Measurements from ENCODE around the gene RBPJ.

RBPJ gene

DNA sequence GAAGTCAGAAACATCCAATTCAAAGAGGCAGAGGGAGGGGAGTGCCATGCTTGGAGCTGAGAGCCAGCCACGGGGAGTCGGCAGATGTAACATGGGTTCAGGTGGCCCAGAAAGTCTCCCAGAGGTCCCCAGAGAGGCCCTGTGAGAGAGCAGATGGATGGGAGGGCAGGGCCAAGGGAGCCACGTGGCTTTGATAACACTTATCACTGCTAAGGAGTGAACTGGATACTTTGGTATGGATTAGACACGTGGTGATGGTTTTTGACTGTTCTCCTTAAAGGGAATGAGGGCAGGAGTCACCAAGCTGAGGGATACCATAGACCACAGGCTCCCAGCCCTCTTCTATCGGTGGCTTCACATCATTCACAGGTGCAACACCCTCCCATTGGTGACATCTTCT lies 155.7 kb downstream of the RBPJ start:
- Histone ChIP-seq H3K36me3 (ENCODE audit: insufficient read depth, low read length) (no peaks in the 10 kb centered on the region), H3F3A (ENCODE audit: insufficient read depth, low read length) (no peaks in the 10 kb centered on the region), H3K27me3 (ENCODE audit: insufficient read depth, low read length) (no peaks in the 10 kb centered on the region), H3K9me3 (ENCODE audit: low read length) (no peaks in the 10 kb centered on the region), H3K4me3 (ENCODE audit: low read depth, low read length, poor library complexity, severe bottlenecking) (no peak overlapping the region), H3K79me2 (ENCODE audit: insufficient read depth, low read length) (no peaks in the 10 kb centered on the region), H3K4me2 (ENCODE audit: low read length) (no peak overlapping the region), H3K9me2 (ENCODE audit: low read depth, low read length) (no peaks in the 10 kb centered on the region), H3K9ac (ENCODE audit: low read length) (no peak overlapping the region), H4K20me1 (ENCODE audit: insufficient read depth, low read length) (no peaks in the 10 kb centered on the region), H3K27ac (ENCODE audit: low read depth, low read length, poor library complexity, severe bottlenecking) (no peak overlapping the region), H2AFZ (ENCODE audit: low read length) (no peak overlapping the region), H3K4me1 (ENCODE audit: insufficient read depth, low read length, severe bottlenecking) (no peaks in the 10 kb centered on the region)
- TF ChIP-seq, protein P1, sequence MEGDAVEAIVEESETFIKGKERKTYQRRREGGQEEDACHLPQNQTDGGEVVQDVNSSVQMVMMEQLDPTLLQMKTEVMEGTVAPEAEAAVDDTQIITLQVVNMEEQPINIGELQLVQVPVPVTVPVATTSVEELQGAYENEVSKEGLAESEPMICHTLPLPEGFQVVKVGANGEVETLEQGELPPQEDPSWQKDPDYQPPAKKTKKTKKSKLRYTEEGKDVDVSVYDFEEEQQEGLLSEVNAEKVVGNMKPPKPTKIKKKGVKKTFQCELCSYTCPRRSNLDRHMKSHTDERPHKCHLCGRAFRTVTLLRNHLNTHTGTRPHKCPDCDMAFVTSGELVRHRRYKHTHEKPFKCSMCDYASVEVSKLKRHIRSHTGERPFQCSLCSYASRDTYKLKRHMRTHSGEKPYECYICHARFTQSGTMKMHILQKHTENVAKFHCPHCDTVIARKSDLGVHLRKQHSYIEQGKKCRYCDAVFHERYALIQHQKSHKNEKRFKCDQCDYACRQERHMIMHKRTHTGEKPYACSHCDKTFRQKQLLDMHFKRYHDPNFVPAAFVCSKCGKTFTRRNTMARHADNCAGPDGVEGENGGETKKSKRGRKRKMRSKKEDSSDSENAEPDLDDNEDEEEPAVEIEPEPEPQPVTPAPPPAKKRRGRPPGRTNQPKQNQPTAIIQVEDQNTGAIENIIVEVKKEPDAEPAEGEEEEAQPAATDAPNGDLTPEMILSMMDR (IDR thresholded peaks at IDR 0.05; ENCODE audit: low read length): no peak
- TF ChIP-seq EZH2 (IDR thresholded peaks at IDR 0.05; ENCODE audit: borderline replicate concordance, low read length): no peak

DNA sequence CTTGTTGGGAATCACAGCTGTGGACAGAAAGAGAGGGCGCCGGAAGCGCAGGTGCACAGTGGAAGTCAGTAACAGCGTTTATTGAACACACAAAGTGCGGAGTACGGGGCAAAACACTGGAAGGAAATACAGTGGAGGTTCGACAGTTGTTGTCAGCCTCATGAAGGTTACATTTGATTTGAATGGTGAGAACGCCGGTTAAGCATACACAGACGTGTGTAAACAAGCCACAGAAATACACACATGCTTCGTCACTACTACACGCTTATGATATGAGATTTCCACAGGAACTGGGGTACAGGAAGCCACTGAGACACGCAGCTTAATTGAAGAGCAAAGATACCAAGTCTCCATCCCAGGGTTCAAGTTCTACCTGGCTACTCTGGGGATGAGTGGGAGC lies 157.5 kb downstream of the RBPJ start:
- H3K9me3 ChIP-seq (ENCODE audit: low read length): no peaks in the 10 kb centered on the region
- H3K9me2 ChIP-seq (ENCODE audit: low read depth, low read length): no peaks in the 10 kb centered on the region
- no peaks in the 10 kb centered on the region for H3F3A ChIP-seq (ENCODE audit: insufficient read depth, low read length)
- no peak overlapping the region for H3K4me3 ChIP-seq (ENCODE audit: low read depth, low read length, poor library complexity, severe bottlenecking)
- H3K27me3 ChIP-seq (ENCODE audit: insufficient read depth, low read length): no peaks in the 10 kb centered on the region
- H3K4me1 ChIP-seq (ENCODE audit: insufficient read depth, low read length, severe bottlenecking): no peaks in the 10 kb centered on the region
- TF ChIP-seq, protein P1 (IDR thresholded peaks at IDR 0.05; ENCODE audit: low read length): no peak
- TF ChIP-seq EZH2 (IDR thresholded peaks at IDR 0.05; ENCODE audit: borderline replicate concordance, low read length): no peak
- no peaks in the 10 kb centered on the region for H3K79me2 ChIP-seq (ENCODE audit: insufficient read depth, low read length)
- H3K27ac ChIP-seq (ENCODE audit: low read depth, low read length, poor library complexity, severe bottlenecking): no peak overlapping the region
- H2AFZ ChIP-seq (ENCODE audit: low read length): no peak overlapping the region
- H3K4me2 ChIP-seq (ENCODE audit: low read length): no peak overlapping the region
- no peaks in the 10 kb centered on the region for H3K36me3 ChIP-seq (ENCODE audit: insufficient read depth, low read length)
- H4K20me1 ChIP-seq (ENCODE audit: insufficient read depth, low read length): no peaks in the 10 kb centered on the region
- no peak overlapping the region for H3K9ac ChIP-seq (ENCODE audit: low read length)

DNA sequence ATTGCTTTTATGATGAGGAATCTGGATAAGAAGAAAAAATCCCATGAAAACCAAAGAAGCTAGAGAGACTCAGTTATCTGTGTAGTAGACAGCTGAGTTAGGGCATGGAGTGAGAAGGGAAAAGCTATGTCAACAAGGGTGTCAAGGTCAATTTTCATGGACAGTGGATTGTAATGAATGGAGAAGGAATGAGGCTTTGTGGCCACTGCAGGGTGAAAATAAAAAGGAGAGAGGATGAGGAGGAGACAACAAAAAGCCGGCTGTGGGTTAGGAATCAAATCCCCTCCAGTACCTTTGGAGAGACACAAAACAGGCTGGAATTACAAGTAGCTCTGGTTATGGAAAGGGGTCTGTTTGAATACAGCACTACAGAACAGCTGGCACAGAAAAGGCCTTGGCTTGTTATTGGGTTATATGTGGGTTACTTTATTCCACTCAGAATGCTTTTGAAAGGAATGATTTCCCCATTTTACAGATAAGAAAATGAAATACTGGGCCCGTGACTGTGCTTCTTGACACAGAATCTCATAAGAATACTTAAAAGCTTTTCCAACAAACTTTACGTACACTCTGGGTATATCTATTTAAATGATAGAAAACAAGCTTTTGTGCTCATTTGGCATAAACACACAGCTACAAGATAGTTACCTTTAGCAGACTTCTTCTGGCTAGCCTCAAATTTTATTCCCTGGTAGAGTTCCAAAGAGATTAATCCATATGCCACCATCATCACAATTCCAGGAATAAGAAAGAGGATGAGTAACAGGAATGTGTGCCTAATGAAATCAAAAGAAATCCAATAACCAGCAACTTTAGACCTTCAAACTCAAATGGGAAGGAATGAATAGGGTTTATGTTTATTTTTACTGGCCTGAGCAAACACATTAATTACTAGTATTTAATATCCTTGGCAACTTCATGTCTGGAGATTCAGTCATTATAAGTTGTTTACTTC lies 162.0 kb downstream of the RBPJ start:
- no peak for TF ChIP-seq EZH2 (IDR thresholded peaks at IDR 0.05; ENCODE audit: borderline replicate concordance, low read length)
- TF ChIP-seq, protein P1 (IDR thresholded peaks at IDR 0.05; ENCODE audit: low read length): no peak
- H3K4me2 ChIP-seq (ENCODE audit: low read length): no peak overlapping the region
- H4K20me1 ChIP-seq (ENCODE audit: insufficient read depth, low read length): no peaks in the 10 kb centered on the region
- H3K4me3 ChIP-seq (ENCODE audit: low read depth, low read length, poor library complexity, severe bottlenecking): no peak overlapping the region
- no peaks in the 10 kb centered on the region for H3K36me3 ChIP-seq (ENCODE audit: insufficient read depth, low read length)
- H3K79me2 ChIP-seq (ENCODE audit: insufficient read depth, low read length): no peaks in the 10 kb centered on the region
- no peaks in the 10 kb centered on the region for H3F3A ChIP-seq (ENCODE audit: insufficient read depth, low read length)
- H3K27me3 ChIP-seq (ENCODE audit: insufficient read depth, low read length): no peaks in the 10 kb centered on the region
- no peak overlapping the region for H2AFZ ChIP-seq (ENCODE audit: low read length)
- H3K9ac ChIP-seq (ENCODE audit: low read length): no peak overlapping the region
- no peaks in the 10 kb centered on the region for H3K9me2 ChIP-seq (ENCODE audit: low read depth, low read length)
- no peaks in the 10 kb centered on the region for H3K9me3 ChIP-seq (ENCODE audit: low read length)
- no peaks in the 10 kb centered on the region for H3K4me1 ChIP-seq (ENCODE audit: insufficient read depth, low read length, severe bottlenecking)
- H3K27ac ChIP-seq (ENCODE audit: low read depth, low read length, poor library complexity, severe bottlenecking): no peak overlapping the region

Measured in OCI-LY1 (cell line).